ENCODE data around the gene PRR12. TPM values are rescaled to one million over a fixed set of nuclear protein-coding genes. Genes with fewer than 3 reads are reported as not detected.
A peak's percentile ranks its signal among the peaks of the same experiment; 100 is the strongest.

Gene PRR12
- polyA plus RNA-seq, 3 donors = 0.04 to 3.3 (median 0.11) TPM

DNA sequence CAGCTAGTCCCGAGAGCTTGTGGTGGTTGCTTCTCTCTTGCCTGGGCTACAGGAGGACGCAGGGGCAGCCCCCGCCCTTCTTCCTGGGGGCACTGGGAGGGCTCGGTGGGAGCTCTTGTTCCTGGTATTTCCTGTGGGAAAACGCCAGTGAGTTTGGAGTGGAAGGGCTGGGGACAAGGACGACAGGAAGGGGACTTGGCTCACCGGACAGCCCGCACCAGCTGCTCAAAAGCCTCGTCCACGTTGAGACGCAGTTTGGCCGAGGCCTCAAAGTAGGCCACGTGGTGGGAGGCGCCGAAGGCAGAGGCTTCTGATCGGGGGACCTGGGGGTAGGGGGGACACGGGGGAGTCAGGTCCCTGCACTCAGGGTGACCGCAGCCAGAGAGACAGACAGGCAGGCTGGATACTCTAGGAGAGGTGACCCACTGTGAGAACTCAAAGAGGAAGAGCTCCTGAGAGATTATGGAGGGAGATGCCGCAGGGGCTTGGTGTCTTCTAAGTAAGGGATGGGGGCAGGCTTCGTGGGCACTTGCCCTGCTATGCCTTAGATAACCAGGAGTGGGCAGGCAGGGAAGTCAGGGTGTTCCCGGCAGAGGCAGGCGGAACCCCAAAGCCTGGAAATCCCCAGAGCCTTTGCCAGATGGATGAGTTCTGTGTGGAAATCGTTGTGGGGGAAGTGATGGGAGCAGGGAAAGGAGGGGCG lies 44.7 kb downstream of the PRR12 start:
- H3K4me3 ChIP-seq (replicated peaks in 1 of 3; ENCODE audit: low read depth in 2 of 3, low read length in 3 of 3) = no peak overlapping the region
- intact Hi-C loops (cut with micrococcal nuclease) = no loop called here
- peak overlapping the region in 1 of 2 donors; percentile 30 for H3K4me3 Mint-ChIP-seq
- H2AFZ ChIP-seq (ENCODE audit: insufficient read depth, low read depth, low read length, poor library complexity, severe bottlenecking) = no peak overlapping the region
- no peaks in the 10 kb centered on the region for H3K9me3 ChIP-seq (replicated peaks in 1 of 2; ENCODE audit: control insufficient read depth in 1 of 2, insufficient read depth in 1 of 2, low read length in 2 of 2)
- H3K4me1 Mint-ChIP-seq = peaks cover 25% of the 10 kb centered on the region
- peak overlapping the region in 2 of 7 donors; percentile 10 to 20 for H3K27ac Mint-ChIP-seq
- H3K27ac ChIP-seq (ENCODE audit: low read depth in 1 of 2, low read length in 2 of 2) = no peak overlapping the region
- TF ChIP-seq, protein P1, sequence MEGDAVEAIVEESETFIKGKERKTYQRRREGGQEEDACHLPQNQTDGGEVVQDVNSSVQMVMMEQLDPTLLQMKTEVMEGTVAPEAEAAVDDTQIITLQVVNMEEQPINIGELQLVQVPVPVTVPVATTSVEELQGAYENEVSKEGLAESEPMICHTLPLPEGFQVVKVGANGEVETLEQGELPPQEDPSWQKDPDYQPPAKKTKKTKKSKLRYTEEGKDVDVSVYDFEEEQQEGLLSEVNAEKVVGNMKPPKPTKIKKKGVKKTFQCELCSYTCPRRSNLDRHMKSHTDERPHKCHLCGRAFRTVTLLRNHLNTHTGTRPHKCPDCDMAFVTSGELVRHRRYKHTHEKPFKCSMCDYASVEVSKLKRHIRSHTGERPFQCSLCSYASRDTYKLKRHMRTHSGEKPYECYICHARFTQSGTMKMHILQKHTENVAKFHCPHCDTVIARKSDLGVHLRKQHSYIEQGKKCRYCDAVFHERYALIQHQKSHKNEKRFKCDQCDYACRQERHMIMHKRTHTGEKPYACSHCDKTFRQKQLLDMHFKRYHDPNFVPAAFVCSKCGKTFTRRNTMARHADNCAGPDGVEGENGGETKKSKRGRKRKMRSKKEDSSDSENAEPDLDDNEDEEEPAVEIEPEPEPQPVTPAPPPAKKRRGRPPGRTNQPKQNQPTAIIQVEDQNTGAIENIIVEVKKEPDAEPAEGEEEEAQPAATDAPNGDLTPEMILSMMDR (IDR thresholded peaks at IDR 0.05) = no peak
- DNase-seq = peak in 1 of 3 donors; percentile 22
- 70% methylated on average over 21 of the region's 24 CpGs for WGBS (ENCODE audit: insufficient coverage)
- H3K4me2 ChIP-seq (replicated peaks; ENCODE audit: extremely low read depth, low read length, poor library complexity, severe bottlenecking) = no peak overlapping the region
- H3K27me3 Mint-ChIP-seq (ENCODE audit: low read depth in 3 of 3) = peaks cover 7 to 19% (median 19%) of the 10 kb centered on the region in 3 donors
- peaks cover 0 to 3% of the 10 kb centered on the region in 2 donors for H3K36me3 Mint-ChIP-seq
- H3K9ac ChIP-seq (ENCODE audit: insufficient read depth, low read length, poor library complexity, severe bottlenecking) = no peak overlapping the region
- peaks cover 0 to 3% (median 0%) of the 10 kb centered on the region in 7 donors for H3K9me3 Mint-ChIP-seq
- H3K36me3 ChIP-seq (replicated peaks in 1 of 2; ENCODE audit: control insufficient read depth in 1 of 2, insufficient read depth in 2 of 2, low read length in 2 of 2) = no peaks in the 10 kb centered on the region
- H3K79me2 ChIP-seq (ENCODE audit: insufficient read depth, low read length) = no peaks in the 10 kb centered on the region
- H4K20me1 ChIP-seq (ENCODE audit: insufficient read depth, low read length) = no peaks in the 10 kb centered on the region
- H3K27me3 ChIP-seq (ENCODE audit: control insufficient read depth in 2 of 2, insufficient read depth in 2 of 2, low read length in 2 of 2) = no peaks in the 10 kb centered on the region
- peaks cover 23 to 25% of the 10 kb centered on the region in 2 donors for H3K4me1 ChIP-seq (ENCODE audit: control insufficient read depth in 1 of 2, insufficient read depth in 2 of 2, low read length in 2 of 2)

DNA sequence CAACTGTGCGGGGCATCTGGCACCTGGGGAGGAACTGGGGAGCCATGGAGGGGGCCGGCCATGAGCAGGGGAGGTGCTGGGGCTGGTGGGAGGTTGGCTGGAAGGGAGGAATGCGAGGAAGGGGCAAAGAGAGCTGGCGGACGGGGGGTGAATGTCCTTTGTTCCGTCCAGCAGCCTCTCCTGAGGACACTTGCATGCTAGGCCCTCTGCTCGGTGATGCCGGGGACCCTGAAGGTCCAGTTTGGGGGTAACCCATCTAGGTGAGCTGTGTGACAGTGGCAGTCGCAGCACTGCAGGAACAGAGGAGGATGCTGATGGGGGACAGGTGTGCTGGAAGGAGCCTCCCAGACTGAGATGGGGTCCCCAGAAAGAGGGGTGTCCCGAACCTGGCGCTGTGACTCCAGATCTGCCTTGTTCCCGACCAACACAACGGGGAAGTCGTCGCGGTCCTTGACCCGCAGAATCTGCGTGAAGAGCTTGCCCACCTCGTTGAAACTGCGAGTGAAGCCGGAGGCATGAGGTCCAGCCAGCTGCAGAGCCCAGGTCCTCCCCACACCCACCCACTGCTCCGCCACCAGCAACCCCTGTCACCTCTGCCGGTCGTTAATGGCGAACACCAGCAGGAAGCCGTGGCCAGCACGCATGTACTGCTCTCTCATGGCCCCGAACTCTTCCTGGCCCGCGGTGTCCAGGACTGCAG lies 45.4 kb downstream of the PRR12 start:
- intact Hi-C loops (cut with micrococcal nuclease) = no loop called here
- Histone ChIP-seq H3K4me3 (replicated peaks in 1 of 3; ENCODE audit: low read depth in 2 of 3, low read length in 3 of 3) (no peak overlapping the region), H3K9me3 (replicated peaks in 1 of 2; ENCODE audit: control insufficient read depth in 1 of 2, insufficient read depth in 1 of 2, low read length in 2 of 2) (no peaks in the 10 kb centered on the region)

More for the DNA sequence above, 45.4 kb downstream of the PRR12 start:
- Histone ChIP-seq H4K20me1 (ENCODE audit: insufficient read depth, low read length) (no peaks in the 10 kb centered on the region), H3K79me2 (ENCODE audit: insufficient read depth, low read length) (no peaks in the 10 kb centered on the region), H3K36me3 (replicated peaks in 1 of 2; ENCODE audit: control insufficient read depth in 1 of 2, insufficient read depth in 2 of 2, low read length in 2 of 2) (no peaks in the 10 kb centered on the region), H2AFZ (ENCODE audit: insufficient read depth, low read depth, low read length, poor library complexity, severe bottlenecking) (no peak overlapping the region), H3K27ac (ENCODE audit: low read depth in 1 of 2, low read length in 2 of 2) (no peak overlapping the region), H3K27me3 (ENCODE audit: control insufficient read depth in 2 of 2, insufficient read depth in 2 of 2, low read length in 2 of 2) (no peaks in the 10 kb centered on the region), H3K4me1 (ENCODE audit: control insufficient read depth in 1 of 2, insufficient read depth in 2 of 2, low read length in 2 of 2) (peaks cover 30 to 32% of the 10 kb centered on the region in 2 donors), H3K4me2 (replicated peaks; ENCODE audit: extremely low read depth, low read length, poor library complexity, severe bottlenecking) (no peak overlapping the region), H3K9ac (ENCODE audit: insufficient read depth, low read length, poor library complexity, severe bottlenecking) (no peak overlapping the region)
- H3K36me3 Mint-ChIP-seq = peaks cover 0 to 3% of the 10 kb centered on the region in 2 donors
- DNase-seq = no peak
- peaks cover 31% of the 10 kb centered on the region for H3K4me1 Mint-ChIP-seq
- H3K27ac Mint-ChIP-seq = peak overlapping the region in 1 of 7 donors; percentile 84
- TF ChIP-seq, protein P1 (IDR thresholded peaks at IDR 0.05) = no peak
- peaks cover 7 to 19% (median 19%) of the 10 kb centered on the region in 3 donors for H3K27me3 Mint-ChIP-seq (ENCODE audit: low read depth in 3 of 3)
- peaks cover 0 to 3% (median 0%) of the 10 kb centered on the region in 7 donors for H3K9me3 Mint-ChIP-seq
- H3K4me3 Mint-ChIP-seq = peak overlapping the region in 1 of 2 donors; percentile 30
- 84% methylated on average over 28 of the region's 30 CpGs for WGBS (ENCODE audit: insufficient coverage)
